GM23248 (cell line): ENCODE results near the gene ASIC5.

Experiments used
- EZH2 ChIP-seq: fragments of 200-600 bp; sonication (generic); IDR thresholded peaks from 2 replicates; pipeline ENCODE4 v1.6.1; 2018; ENCODE audit warnings: antibody characterized with exemption, mild to moderate bottlenecking; ENCODE audit not compliant: insufficient read depth, poor library complexity, severe bottlenecking
- EZH2phosphoT487 ChIP-seq: fragments of 200-600 bp; sonication (generic); IDR thresholded peaks from 2 replicates; pipeline ENCODE4 v1.6.1; 2018; ENCODE audit warnings: antibody characterized with exemption, moderate library complexity, mild to moderate bottlenecking, low read depth; ENCODE audit not compliant: insufficient read depth

- no peak for TF ChIP-seq EZH2
- TF ChIP-seq EZH2phosphoT487 = no peak
Observed at GRCh38 chr4:155875878-155876277, 9.8 kb upstream of the ASIC5 start.
